HL-60 (cell line): ENCODE measurements around the gene NUDC.

Source experiments
- DNase-seq, 2 experiments: peaks; one replicate each; pipeline ENCODE4 v3.0.0-alpha.2; 2010 to 2020; ENCODE audit warnings: low read depth in 1 of 2, low spot score in 1 of 2
- H3K27ac ChIP-seq: fragments of 250-450 bp; sonication (Bioruptor Pico); replicated peaks from 2 replicates; pipeline ENCODE4 v1.5.1; 2020; ENCODE audit warnings: mild to moderate bottlenecking, moderate library complexity
- H3K27me3 ChIP-seq: fragments of 250-450 bp; sonication (Bioruptor Pico); 2 replicates; pipeline ENCODE4 v1.5.1; 2021; ENCODE audit warnings: mild to moderate bottlenecking, moderate library complexity; ENCODE audit not compliant: insufficient read depth, poor library complexity, severe bottlenecking
- H3K4me3 ChIP-seq: replicated peaks from 2 replicates; pipeline ENCODE4 v1.5.1; 2011; ENCODE audit warnings: mild to moderate bottlenecking, control low read depth, low read length; ENCODE audit not compliant: insufficient read depth
- CTCF ChIP-seq: IDR thresholded peaks from one replicate; pipeline ENCODE4 v1.5.1; 2011; ENCODE audit warnings: low read length, control low read depth, inconsistent platforms; ENCODE audit not compliant: insufficient read depth
- GABPA ChIP-seq: IDR thresholded peaks from 2 replicates; pipeline ENCODE4 v1.6.1; 2012; ENCODE audit warnings: low read depth
- POLR2AphosphoS5 ChIP-seq: IDR thresholded peaks from 2 replicates; pipeline ENCODE4 v1.6.1; 2012; ENCODE audit warnings: low read depth
- REST ChIP-seq: IDR thresholded peaks from 2 replicates; pipeline ENCODE4 v1.6.1; 2012; ENCODE audit warnings: low read depth; ENCODE audit not compliant: insufficient replicate concordance
- SPI1 ChIP-seq: IDR thresholded peaks from 2 replicates; pipeline ENCODE4 v1.6.1; 2012; ENCODE audit warnings: low read depth, mild to moderate bottlenecking, borderline replicate concordance

The NUDC gene

GRCh38 chr1:26957306-26957705, 35.8 kb downstream of the NUDC start:
- Histone ChIP-seq H3K27me3 (peaks cover 23% of the 10 kb centered on the region), H3K27ac (no peak overlapping the region), H3K4me3 (no peak overlapping the region)
- DNase-seq: no peak
- no peak for TF ChIP-seq SPI1
- TF ChIP-seq CTCF: no peak
- no peak for TF ChIP-seq GABPA
- no peak for TF ChIP-seq REST
- TF ChIP-seq POLR2AphosphoS5: no peak

GRCh38 chr1:26959270-26959669, 37.7 kb downstream of the NUDC start:
- no peak for DNase-seq
- TF ChIP-seq CTCF: no peak
- TF ChIP-seq REST: no peak
- no peak for TF ChIP-seq SPI1
- TF ChIP-seq GABPA: no peak
- no peak for TF ChIP-seq POLR2AphosphoS5
- Histone ChIP-seq H3K27ac (no peak overlapping the region), H3K27me3 (peaks cover 24% of the 10 kb centered on the region), H3K4me3 (peak overlapping the region; percentile 58)

GRCh38 chr1:26959722-26960624, 38.4 kb downstream of the NUDC start, which contains the start of gene KDF1:
Gene KDF1, minus strand, starts transcription at chr1:26960468. Its CDS starts 8,088 bp downstream, at chr1:26952380.
- no peak within 1 kb of the TSS for H3K27ac ChIP-seq
- no peak for DNase-seq
- H3K27me3 ChIP-seq: peaks cover 24% of the 10 kb centered on the region
- H3K4me3 ChIP-seq: peak within 1 kb of the TSS; percentile 58
- TF ChIP-seq SPI1: no peak
- TF ChIP-seq GABPA: no peak
- TF ChIP-seq REST: no peak
- no peak for TF ChIP-seq CTCF
